Esophagus squamous epithelium (tissue), 4 donors: Measurements from ENCODE around the gene LRRC4C.

Experiments used
- POLR2A ChIP-seq, 4 donors: fragments of 450-650 bp; IDR thresholded peaks; one replicate each; pipeline ENCODE4 v1.6.1; 2017; ENCODE audit warnings: antibody characterized with exemption in 4 of 4, mild to moderate bottlenecking in 4 of 4, moderate library complexity in 3 of 4
- TF ChIP-seq, protein P1 (sequence below), 6 experiments: fragments of 450-650 bp in 4 of 6; fragments of 200-600 bp in 2 of 6; sonication (generic) in 2 of 6; IDR thresholded peaks; one replicate each; pipeline ENCODE4 v1.5.1; 2016 to 2019; ENCODE audit warnings: antibody characterized with exemption in 6 of 6, mild to moderate bottlenecking in 4 of 6, moderate library complexity in 4 of 6

- TF ChIP-seq, protein P1, sequence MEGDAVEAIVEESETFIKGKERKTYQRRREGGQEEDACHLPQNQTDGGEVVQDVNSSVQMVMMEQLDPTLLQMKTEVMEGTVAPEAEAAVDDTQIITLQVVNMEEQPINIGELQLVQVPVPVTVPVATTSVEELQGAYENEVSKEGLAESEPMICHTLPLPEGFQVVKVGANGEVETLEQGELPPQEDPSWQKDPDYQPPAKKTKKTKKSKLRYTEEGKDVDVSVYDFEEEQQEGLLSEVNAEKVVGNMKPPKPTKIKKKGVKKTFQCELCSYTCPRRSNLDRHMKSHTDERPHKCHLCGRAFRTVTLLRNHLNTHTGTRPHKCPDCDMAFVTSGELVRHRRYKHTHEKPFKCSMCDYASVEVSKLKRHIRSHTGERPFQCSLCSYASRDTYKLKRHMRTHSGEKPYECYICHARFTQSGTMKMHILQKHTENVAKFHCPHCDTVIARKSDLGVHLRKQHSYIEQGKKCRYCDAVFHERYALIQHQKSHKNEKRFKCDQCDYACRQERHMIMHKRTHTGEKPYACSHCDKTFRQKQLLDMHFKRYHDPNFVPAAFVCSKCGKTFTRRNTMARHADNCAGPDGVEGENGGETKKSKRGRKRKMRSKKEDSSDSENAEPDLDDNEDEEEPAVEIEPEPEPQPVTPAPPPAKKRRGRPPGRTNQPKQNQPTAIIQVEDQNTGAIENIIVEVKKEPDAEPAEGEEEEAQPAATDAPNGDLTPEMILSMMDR (IDR thresholded peaks at IDR 0.05) = no peak
- TF ChIP-seq POLR2A (IDR thresholded peaks at IDR 0.05) = no peak
Measured at GRCh38 chr11:41456269-41456668, 3.2 kb downstream of the LRRC4C start.
